RWPE1 (cell line): ENCODE data around the gene FANCE.

Experiments used
- CTCF ChIA-PET: fragments of 350-600 bp; sonication (Branson Sonifier 250); formaldehyde crosslinking; extraction: SDS; loops from one replicate; lab custom pipeline; 2021; lab: Yijun Ruan, JAX
- POLR2A ChIA-PET: fragments of 400-600 bp; formaldehyde crosslinking; extraction: SDS; loops from one replicate; lab custom pipeline; 2020; ENCODE audit warnings: antibody characterized with exemption; ENCODE audit not compliant: low non-redundant PET; lab: Yijun Ruan, JAX
- DNase-seq: peaks from one replicate; pipeline ENCODE4 v3.0.0; 2012; ENCODE audit warnings: low spot score
- H3K27ac ChIP-seq: fragments of 450-650 bp; 2 replicates; pipeline ENCODE4 v1.5.1; 2017
- TF ChIP-seq, protein P1 (sequence below): fragments of 450-650 bp; conservative IDR thresholded peaks from 2 replicates; pipeline ENCODE4 v1.5.1; 2017; ENCODE audit warnings: low read depth, mild to moderate bottlenecking

The FANCE gene, protein sequence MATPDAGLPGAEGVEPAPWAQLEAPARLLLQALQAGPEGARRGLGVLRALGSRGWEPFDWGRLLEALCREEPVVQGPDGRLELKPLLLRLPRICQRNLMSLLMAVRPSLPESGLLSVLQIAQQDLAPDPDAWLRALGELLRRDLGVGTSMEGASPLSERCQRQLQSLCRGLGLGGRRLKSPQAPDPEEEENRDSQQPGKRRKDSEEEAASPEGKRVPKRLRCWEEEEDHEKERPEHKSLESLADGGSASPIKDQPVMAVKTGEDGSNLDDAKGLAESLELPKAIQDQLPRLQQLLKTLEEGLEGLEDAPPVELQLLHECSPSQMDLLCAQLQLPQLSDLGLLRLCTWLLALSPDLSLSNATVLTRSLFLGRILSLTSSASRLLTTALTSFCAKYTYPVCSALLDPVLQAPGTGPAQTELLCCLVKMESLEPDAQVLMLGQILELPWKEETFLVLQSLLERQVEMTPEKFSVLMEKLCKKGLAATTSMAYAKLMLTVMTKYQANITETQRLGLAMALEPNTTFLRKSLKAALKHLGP

DNA sequence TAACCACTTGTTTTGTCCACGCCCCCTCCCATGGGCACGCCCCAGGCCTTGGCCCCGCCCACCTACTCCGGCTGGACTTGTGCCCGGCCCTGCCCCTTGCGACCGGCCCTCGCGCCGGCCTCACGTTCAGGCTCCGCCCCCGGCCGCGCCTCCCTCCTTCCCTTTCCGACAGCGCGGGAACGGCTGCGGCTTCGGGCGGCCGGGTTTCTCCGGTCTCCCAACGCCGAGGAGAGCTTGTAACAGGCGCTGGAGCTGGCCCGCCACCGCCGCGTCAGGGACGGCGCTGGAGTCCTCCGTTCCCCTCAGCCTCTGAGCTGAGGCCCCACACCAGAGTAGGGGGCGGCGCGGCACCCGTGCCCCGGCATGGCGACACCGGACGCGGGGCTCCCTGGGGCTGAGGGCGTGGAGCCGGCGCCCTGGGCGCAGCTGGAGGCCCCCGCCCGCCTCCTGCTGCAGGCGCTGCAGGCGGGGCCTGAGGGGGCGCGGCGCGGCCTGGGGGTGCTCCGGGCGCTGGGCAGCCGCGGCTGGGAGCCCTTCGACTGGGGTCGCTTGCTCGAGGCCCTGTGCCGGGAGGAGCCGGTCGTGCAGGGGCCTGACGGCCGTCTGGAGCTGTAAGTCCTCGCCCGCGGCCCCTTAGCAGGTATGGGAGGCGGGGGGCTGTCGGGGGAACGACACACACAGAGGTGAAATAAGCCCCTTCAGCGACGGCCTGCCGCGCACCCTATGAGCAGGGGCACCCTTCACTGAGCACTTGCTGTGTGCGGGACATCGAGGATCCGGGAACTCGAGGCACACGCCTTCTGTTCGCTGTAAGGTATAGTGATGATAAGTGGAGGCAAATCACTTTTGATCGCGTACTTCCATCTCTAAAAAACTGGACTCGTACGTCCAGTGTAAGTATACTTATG, at the start of gene FANCE:
Gene FANCE (plus strand): TSS at position 156 of the 908 bp plus-strand sequence. CDS start 208 bp downstream, at position 364.
- TF ChIP-seq, protein P1, sequence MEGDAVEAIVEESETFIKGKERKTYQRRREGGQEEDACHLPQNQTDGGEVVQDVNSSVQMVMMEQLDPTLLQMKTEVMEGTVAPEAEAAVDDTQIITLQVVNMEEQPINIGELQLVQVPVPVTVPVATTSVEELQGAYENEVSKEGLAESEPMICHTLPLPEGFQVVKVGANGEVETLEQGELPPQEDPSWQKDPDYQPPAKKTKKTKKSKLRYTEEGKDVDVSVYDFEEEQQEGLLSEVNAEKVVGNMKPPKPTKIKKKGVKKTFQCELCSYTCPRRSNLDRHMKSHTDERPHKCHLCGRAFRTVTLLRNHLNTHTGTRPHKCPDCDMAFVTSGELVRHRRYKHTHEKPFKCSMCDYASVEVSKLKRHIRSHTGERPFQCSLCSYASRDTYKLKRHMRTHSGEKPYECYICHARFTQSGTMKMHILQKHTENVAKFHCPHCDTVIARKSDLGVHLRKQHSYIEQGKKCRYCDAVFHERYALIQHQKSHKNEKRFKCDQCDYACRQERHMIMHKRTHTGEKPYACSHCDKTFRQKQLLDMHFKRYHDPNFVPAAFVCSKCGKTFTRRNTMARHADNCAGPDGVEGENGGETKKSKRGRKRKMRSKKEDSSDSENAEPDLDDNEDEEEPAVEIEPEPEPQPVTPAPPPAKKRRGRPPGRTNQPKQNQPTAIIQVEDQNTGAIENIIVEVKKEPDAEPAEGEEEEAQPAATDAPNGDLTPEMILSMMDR: no peak
- peak; percentile 92 for DNase-seq
- H3K27ac ChIP-seq: peak within 1 kb of the TSS; percentile 86
- ChIA-PET CTCF (interaction anchor here (0.5 to 4.9 kb wide), 7 partner anchors 15 to 240 kb away, joined by 3 to 41 read pairs (median 3); partner anchors contain the start of gene PPARD), POLR2A (interaction anchor here (0.6 kb wide), 1 partner anchor 1030 kb away, joined by 3 read pairs; no protein-coding TSS in a partner anchor)

DNA sequence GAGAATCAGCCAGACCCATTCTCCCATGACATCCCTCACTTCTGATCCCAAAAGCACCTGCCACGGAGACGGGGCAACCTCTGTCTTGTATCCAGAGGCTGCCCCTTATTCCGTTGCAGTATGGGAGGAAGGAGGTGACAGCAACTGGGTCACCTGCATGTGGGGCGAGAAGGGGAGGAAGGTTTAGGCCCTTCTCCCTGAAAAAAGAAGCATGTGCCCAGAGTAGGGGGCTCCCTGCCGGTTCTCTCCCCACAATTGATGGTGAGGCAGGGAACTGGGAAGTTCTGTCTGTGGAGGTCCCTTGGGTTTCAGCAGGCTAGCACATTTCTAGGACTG, 49.3 kb upstream of the FANCE start:
- peak overlapping the region; percentile 10; the same call in 1 of the 2 replicates for H3K27ac ChIP-seq
- ChIA-PET POLR2A (no interaction called here), CTCF (no interaction called here)
- no peak for DNase-seq
- TF ChIP-seq, protein P1: no peak

DNA sequence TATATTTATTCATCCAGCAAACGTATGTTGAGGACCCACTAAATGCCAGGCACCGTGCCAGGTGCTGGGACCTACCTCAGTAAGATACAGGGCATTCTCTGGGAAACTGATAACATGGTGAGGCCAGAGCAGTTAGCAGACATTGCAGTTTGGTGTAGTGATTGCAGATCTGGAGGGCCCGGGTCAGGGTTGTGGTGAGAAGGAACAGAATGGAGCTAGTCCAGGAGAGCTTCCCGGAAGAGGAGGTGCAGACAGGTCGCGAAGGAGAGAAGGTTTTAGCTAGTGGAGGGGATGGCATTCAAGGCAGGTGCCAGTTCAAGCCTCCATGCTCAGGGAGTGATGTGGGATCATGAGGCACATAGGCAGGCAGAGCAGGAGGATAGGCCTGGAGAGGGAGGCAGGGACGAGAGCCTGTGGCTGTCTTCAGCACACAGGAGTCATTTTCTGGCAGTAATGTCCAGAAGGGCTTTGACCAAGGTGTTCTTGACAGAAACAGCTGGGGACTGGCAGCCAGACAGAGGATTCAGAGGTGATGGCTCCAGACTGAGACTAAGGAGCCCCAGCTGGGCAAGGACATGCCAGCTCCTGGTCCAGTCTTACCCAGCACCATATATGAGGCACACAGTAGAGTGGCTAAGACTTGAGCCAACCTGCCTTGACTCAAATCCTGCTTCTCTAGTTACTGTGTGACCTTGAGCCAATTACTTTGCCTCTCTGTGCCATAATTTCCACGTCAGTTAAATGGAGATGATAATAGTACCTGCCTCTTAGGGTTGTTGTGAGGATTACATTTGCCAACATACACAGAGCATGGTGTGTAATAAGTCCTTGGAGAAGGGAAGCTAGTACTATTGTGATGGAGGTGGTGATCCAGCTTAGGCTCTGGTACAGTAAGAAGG, 48.3 kb upstream of the FANCE start:
- DNase-seq: no peak
- H3K27ac ChIP-seq: no peak overlapping the region
- TF ChIP-seq, protein P1: no peak
- POLR2A ChIA-PET: no interaction called here
- CTCF ChIA-PET: interaction anchor here (0.6 kb wide), 1 partner anchor 274 kb away, joined by 3 read pairs; no protein-coding TSS in a partner anchor

DNA sequence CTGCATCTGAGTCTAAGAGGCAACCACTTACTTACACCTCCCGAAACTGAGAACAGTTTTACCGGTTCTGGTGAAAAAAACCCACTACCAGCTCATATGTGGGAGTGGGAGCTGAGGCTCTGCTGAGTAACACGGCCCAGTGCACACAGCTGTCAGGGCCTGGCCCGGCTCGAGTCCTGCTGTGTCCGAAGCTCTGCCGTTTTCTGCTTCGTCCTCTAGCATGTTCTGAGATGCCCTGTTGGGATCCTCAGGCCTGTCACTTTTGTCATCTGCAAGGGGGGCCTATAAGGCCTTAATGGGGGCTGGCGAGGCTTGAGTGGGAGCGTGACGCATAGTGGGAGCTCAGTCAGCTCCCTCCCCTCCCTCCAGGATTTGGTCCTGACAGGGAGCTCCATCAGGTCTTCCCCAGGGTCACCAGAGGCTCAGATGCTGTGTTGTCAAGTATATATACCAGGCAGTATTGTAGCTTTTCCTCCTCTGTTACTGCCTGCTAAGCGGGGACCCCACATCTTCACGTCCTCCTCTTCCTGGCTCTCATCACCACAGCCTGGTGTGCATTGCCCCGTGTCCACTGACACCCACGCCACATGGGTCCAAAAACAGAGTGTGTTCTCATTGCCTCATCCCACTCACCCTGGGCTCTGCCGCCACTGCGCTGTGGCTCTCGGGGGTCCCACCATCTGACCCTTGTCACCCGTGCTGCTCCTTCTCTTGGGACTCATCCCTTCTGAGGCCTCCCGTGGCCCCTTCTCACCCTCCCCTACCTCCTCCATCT, 45.2 kb upstream of the FANCE start:
- DNase-seq: no peak
- H3K27ac ChIP-seq: peak overlapping the region; percentile 38
- ChIA-PET CTCF (no interaction called here), POLR2A (no interaction called here)
- TF ChIP-seq, protein P1: no peak

DNA sequence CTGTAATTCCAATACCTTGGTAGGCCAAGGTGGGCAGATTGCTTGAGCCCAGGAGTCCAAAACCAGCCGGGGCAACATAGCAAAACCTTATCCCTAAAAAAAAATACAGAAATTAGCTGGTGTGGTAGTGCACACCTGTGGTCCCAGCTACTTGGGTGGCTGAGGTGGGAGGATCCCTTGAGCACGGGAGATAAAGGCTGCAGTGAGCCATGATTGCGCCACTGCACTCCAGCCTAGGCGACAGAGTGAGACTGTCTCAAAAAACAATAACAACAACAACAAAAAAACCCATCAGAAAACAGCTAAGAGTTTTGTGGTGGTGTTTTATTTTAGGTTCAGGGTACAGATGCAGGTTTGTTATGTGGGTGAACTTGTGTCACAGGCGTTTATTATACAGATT, 42.9 kb upstream of the FANCE start:
- ChIA-PET POLR2A (no interaction called here), CTCF (interaction anchor here (1.0 kb wide), 1 partner anchor 40 kb away, joined by 3 read pairs; no protein-coding TSS in a partner anchor)

More for the DNA sequence above, 42.9 kb upstream of the FANCE start:
- DNase-seq: no peak
- TF ChIP-seq, protein P1: no peak
- H3K27ac ChIP-seq: no peak overlapping the region
